HepG2 (cell line): ENCODE measurements around the gene TCF3. TPM values are rescaled to one million over a fixed set of nuclear protein-coding genes. Genes with fewer than 3 reads are reported as not detected.
A peak's percentile ranks its signal among the peaks of the same experiment; 100 is the strongest.

Experiments used
- ATF4 ChIP-seq, 2 experiments: fragments of 450-650 bp in 1 of 2; sonication (generic) in 1 of 2; formaldehyde crosslinking; IDR thresholded peaks; 2 replicates each; pipeline versions ENCODE4 v1.5.0 to v1.8.0; 2020 to 2022; ENCODE audit warnings: mild to moderate bottlenecking in 1 of 2, missing genetic modification reagents in 1 of 2
- FOXP4 ChIP-seq: sonication (generic); formaldehyde crosslinking; IDR thresholded peaks from 2 replicates; pipeline ENCODE4 v1.4.0; 2020; ENCODE audit warnings: missing genetic modification reagents
- HDAC2 ChIP-seq: sonication (generic); formaldehyde crosslinking; IDR thresholded peaks from 2 replicates; pipeline ENCODE4 v1.4.0; 2020; ENCODE audit warnings: missing genetic modification reagents
- PHF21A ChIP-seq: sonication (generic); formaldehyde crosslinking; IDR thresholded peaks from 2 replicates; pipeline ENCODE4 v1.5.0; 2020; ENCODE audit warnings: mild to moderate bottlenecking, missing genetic modification reagents
- SIX1 ChIP-seq: sonication (generic); formaldehyde crosslinking; IDR thresholded peaks from 2 replicates; pipeline ENCODE4 v1.4.0; 2020; ENCODE audit warnings: missing genetic modification reagents, borderline replicate concordance
- ZBTB25 ChIP-seq: IDR thresholded peaks from 2 replicates; pipeline ENCODE4 v1.6.1; 2018; ENCODE audit warnings: missing genetic modification reagents
- ZNF280B ChIP-seq: sonication (generic); formaldehyde crosslinking; IDR thresholded peaks from 2 replicates; pipeline ENCODE4 v1.5.0; 2020; ENCODE audit warnings: missing genetic modification reagents, mild to moderate bottlenecking, borderline replicate concordance
- ZNF577 ChIP-seq: sonication (generic); formaldehyde crosslinking; IDR thresholded peaks from 2 replicates; pipeline ENCODE4 v1.4.0; 2020; ENCODE audit warnings: mild to moderate bottlenecking, low read depth, missing genetic modification reagents, borderline replicate concordance
- polyA plus RNA-seq, 8 experiments: library from polyadenylated mRNA; depleted of rRNA in 3 of 8; stranded (reverse) in 7 of 8; unstranded in 1 of 8; fragments of >200 nt; fragmentation: Illumina TruSeq in 4 of 8; extraction: Trizol in 4 of 8; gene quantifications; 2 replicates each; pipeline versions ENCODE4 v1.2.1 to v1.2.3, GENCODE V29; 2011 to 2016; ENCODE audit warnings: low read depth in 4 of 8, missing spikeins in 1 of 8, mixed read lengths in 1 of 8; ENCODE audit not compliant: insufficient read depth in 1 of 8
- total RNA-seq, 5 experiments: library from RNA; depleted of rRNA; stranded (reverse); fragments of >200 nt; fragmentation: Illumina TruSeq; extraction: Trizol; gene quantifications; 2 replicates each; pipeline ENCODE4 v1.2.3, GENCODE V29; 2016; ENCODE audit warnings: low read depth in 1 of 5

The TCF3 gene
- total and polyA plus RNA-seq, 2 of the 13 experiments (the other 11 are each of a cell fraction or from before 2014, with no cell fraction given), result 51.4 to 53.2 TPM

GRCh38 chr19:1652471-1653299 lies at the start of gene TCF3 (continued):
- TF ChIP-seq ATF4 (CRISPR knock-in tag; IDR thresholded peaks at IDR 0.05) (peak in 1 of 2 experiments; percentile 92; a peak in 2 of 4 replicates), FOXP4 (peak; percentile 20; the same call in 1 of the 2 replicates), ZNF577 (CRISPR knock-in tag) (no peak), SIX1 (CRISPR knock-in tag) (no peak), PHF21A (peak; percentile 78), ZBTB25 (CRISPR knock-in tag) (peak; percentile 50; the same call in 1 of the 2 replicates), ZNF280B (CRISPR knock-in tag) (no peak), HDAC2 (CRISPR knock-in tag) (peak; percentile 36; the same call in 1 of the 2 replicates)
- TF ChIP-seq, all 625 proteins: peak for 236
